Neutrophil (primary cell): ENCODE measurements around the gene TNIP1.
A peak's percentile ranks its signal among the peaks of the same experiment; 100 is the strongest.

Experiments
- H3K27ac ChIP-seq: fragments of 200-600 bp; sonication (generic); 2 replicates; pipeline ENCODE4 v1.5.1; 2016; ENCODE audit warnings: mild to moderate bottlenecking, moderate library complexity
- H3K27me3 ChIP-seq: fragments of 200-600 bp; sonication (generic); 2 replicates; pipeline ENCODE4 v1.6.0; 2016; ENCODE audit warnings: mild to moderate bottlenecking
- H3K36me3 ChIP-seq: fragments of 200-600 bp; sonication (generic); 2 replicates; pipeline ENCODE4 v1.5.1; 2017
- H3K4me1 ChIP-seq, 2 experiments: fragments of 200-600 bp in 1 of 2; sonication (generic) in 1 of 2; 1 replicate in 1 of 2; 2 replicates in 1 of 2; pipeline versions ENCODE4 v1.5.1 to v1.6.1; 2013 to 2016; ENCODE audit warnings: low read depth in 1 of 2, low read length in 1 of 2, mild to moderate bottlenecking in 1 of 2, moderate library complexity in 1 of 2; ENCODE audit not compliant: control insufficient read depth in 1 of 2, insufficient read depth in 1 of 2
- H3K4me3 ChIP-seq, 2 experiments: fragments of 200-600 bp in 1 of 2; sonication (generic) in 1 of 2; 1 replicate in 1 of 2; 2 replicates in 1 of 2; pipeline ENCODE4 v1.5.1; 2013 to 2016; ENCODE audit warnings: low read depth in 1 of 2, low read length in 1 of 2, mild to moderate bottlenecking in 1 of 2, moderate library complexity in 1 of 2
- H3K9me3 ChIP-seq: fragments of 200-600 bp; sonication (generic); 2 replicates; pipeline ENCODE4 v1.5.1; 2016
- TF ChIP-seq, protein P1 (sequence below): fragments of 200-600 bp; sonication (generic); IDR thresholded peaks from 2 replicates; pipeline ENCODE4 v1.5.1; 2016; ENCODE audit warnings: antibody characterized with exemption

TNIP1 gene

DNA sequence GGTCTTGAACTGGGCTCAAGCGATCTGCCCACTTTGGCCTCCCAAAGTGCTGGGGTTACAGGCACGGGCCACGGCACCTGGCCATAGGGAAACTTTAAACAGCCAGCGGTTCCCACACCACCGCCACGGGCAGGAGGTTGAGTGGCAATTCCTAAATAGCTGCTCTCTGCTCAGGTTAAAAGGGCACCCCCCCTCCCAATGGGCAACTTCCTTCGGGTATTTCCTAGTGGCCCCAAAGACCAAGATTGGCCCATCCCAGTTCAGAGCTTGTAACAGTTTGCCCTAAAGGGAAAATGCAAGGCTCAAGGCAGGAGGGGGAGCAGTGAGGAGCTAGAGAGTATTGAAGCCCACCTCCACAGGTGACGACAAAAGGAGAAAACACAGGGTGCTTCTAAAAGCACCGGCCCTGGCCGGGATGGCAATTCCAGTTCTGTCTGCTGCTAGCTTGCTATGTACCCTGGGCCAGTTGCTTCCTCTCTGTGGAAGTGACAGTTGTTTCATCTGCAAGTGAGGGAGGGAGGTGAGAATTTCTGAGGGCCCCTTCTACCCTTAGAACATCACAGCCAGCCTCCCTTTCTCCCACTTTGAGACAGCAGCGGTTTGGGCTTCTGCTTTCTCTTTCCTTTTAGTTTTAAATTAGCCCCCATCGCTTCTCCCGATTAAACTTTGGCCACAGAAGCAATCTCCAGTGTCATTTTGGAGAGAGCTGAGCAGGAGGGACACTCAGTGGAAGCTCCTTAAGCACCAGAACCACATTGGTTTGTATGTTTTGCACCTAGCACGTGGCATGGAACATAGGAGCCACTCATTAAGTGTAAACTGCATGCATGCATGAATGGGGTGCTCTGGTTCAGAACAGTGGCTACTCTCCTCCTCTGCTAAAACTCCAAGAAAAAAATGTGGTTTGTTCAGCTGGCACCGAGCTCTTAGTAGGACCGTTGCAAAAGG, 17.3 kb upstream of the TNIP1 start:
- H3K27me3 ChIP-seq: no peaks in the 10 kb centered on the region
- peaks cover 78 to 85% of the 10 kb centered on the region in 2 experiments for H3K4me1 ChIP-seq
- H3K4me3 ChIP-seq: peak overlapping the region; percentile 18 to 47
- no peaks in the 10 kb centered on the region for H3K9me3 ChIP-seq
- H3K36me3 ChIP-seq: no peaks in the 10 kb centered on the region
- peak overlapping the region; percentile 98 for H3K27ac ChIP-seq
- TF ChIP-seq, protein P1, sequence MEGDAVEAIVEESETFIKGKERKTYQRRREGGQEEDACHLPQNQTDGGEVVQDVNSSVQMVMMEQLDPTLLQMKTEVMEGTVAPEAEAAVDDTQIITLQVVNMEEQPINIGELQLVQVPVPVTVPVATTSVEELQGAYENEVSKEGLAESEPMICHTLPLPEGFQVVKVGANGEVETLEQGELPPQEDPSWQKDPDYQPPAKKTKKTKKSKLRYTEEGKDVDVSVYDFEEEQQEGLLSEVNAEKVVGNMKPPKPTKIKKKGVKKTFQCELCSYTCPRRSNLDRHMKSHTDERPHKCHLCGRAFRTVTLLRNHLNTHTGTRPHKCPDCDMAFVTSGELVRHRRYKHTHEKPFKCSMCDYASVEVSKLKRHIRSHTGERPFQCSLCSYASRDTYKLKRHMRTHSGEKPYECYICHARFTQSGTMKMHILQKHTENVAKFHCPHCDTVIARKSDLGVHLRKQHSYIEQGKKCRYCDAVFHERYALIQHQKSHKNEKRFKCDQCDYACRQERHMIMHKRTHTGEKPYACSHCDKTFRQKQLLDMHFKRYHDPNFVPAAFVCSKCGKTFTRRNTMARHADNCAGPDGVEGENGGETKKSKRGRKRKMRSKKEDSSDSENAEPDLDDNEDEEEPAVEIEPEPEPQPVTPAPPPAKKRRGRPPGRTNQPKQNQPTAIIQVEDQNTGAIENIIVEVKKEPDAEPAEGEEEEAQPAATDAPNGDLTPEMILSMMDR: no peak

DNA sequence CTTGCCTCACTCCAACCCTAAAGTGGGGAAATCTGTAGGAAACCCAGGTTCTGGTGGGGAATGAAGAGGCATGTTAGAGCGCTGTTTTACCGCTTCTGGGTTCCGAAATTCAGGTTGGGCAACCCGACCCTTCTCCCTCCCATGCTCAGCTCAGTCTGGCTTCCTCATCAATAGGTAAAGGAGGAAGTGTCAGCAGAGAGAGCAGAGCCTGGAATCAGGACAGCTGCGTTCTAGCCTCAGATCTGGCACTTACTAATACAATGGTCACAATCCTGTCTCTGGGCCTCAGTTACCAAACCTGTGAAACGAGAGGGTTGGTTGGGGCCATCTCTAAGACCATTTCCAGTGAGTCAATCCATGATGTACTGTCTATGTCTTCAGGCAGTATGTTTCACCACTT, 16.2 kb upstream of the TNIP1 start:
- Histone ChIP-seq H3K9me3 (no peaks in the 10 kb centered on the region), H3K27ac (peak overlapping the region; percentile 98), H3K4me3 (peak overlapping the region; percentile 18 to 47), H3K4me1 (peaks cover 89 to 94% of the 10 kb centered on the region in 2 experiments), H3K36me3 (no peaks in the 10 kb centered on the region), H3K27me3 (no peaks in the 10 kb centered on the region)
- TF ChIP-seq, protein P1: no peak

DNA sequence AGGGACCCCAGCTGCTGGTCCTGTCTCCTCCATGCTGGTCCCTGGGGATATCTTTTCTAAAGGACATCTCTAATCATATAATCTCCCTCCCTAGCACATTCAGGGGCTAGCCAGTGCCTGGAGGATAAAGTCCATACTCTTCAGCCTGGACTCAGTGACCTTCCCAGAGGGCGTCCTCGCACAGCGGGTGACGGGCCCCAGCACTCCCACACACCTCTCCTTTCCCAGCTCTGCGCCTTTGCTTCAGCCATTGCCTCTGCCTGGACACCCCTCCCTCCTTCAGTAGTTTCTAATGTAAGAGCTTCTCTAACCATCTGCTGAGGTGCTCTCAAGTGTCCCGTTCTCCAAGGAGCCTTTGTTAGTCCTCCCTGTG, 15.2 kb upstream of the TNIP1 start:
- Histone ChIP-seq H3K27ac (peak overlapping the region; percentile 98), H3K9me3 (no peaks in the 10 kb centered on the region), H3K36me3 (no peaks in the 10 kb centered on the region), H3K27me3 (no peaks in the 10 kb centered on the region), H3K4me1 (peaks cover 96 to 99% of the 10 kb centered on the region in 2 experiments), H3K4me3 (peak overlapping the region in 1 of 2 experiments; percentile 47)
- TF ChIP-seq, protein P1: no peak

DNA sequence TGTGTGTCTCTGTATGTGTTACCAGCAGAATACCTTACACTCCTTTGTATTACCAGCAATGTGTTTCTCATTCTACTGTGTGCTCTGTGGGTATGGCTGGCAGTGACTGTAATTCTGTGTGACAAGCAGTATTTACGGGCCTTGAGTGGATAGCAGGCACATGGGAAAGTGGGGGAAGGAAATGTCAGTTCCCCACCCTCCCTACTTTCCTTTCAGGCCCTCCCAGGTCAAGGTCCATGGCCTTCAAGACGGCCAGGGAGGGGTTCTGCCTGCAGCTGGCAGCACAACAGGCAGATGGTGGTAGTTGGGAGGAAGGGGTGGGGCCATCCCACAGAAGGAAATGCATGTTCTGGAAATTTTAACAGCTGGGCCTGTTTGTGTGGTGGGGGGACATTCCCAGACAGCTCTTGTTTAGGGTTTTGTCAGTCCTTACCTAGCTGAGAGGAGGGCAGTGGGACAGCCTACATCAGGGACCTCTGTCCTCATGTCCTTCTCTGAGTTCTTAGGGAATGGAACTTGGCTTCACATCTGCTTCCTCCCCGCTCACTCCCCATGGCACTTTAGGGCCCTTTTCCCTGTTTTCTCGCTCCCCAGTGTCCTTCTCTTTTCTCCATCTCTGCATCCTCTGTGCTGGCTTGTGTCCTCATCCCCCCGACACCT, 14.6 kb upstream of the TNIP1 start:
- no peaks in the 10 kb centered on the region for H3K9me3 ChIP-seq
- no peaks in the 10 kb centered on the region for H3K27me3 ChIP-seq
- no peaks in the 10 kb centered on the region for H3K36me3 ChIP-seq
- H3K4me3 ChIP-seq: no peak overlapping the region
- H3K27ac ChIP-seq: peak overlapping the region; percentile 98
- peaks cover 91 to 95% of the 10 kb centered on the region in 2 experiments for H3K4me1 ChIP-seq
- TF ChIP-seq, protein P1: no peak

DNA sequence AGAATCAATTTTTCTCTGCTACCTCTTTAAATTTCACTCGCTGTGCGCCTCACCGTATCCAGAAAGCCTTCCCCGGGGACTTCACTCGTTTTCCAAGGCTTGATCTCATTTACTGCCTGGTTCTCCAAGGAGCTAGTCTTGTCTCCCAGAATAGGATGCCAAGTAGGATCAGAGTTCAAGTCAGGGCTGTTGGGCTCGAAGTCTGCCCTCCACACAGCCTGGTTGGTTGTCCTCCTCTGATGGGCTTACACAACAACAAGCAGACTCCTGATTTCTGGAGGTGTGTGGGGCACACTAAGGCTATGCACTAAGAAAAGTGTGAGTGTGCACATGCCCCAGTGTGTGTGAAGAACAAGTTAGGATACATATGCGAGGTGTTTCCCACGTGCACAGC, 14.0 kb upstream of the TNIP1 start:
- H3K27ac ChIP-seq: peak overlapping the region; percentile 98
- H3K9me3 ChIP-seq: no peaks in the 10 kb centered on the region
- H3K36me3 ChIP-seq: no peaks in the 10 kb centered on the region
- TF ChIP-seq, protein P1: no peak
- no peak overlapping the region for H3K4me3 ChIP-seq
- H3K4me1 ChIP-seq: peaks cover 84 to 89% of the 10 kb centered on the region in 2 experiments
- H3K27me3 ChIP-seq: no peaks in the 10 kb centered on the region
